ENCODE measurements around the gene ICE1. TPM values are rescaled to one million over a fixed set of nuclear protein-coding genes. Genes with fewer than 3 reads are reported as not detected.

ICE1 gene
- total RNA-seq, 1 experiment from 2014 or later = 38.3 TPM

DNA sequence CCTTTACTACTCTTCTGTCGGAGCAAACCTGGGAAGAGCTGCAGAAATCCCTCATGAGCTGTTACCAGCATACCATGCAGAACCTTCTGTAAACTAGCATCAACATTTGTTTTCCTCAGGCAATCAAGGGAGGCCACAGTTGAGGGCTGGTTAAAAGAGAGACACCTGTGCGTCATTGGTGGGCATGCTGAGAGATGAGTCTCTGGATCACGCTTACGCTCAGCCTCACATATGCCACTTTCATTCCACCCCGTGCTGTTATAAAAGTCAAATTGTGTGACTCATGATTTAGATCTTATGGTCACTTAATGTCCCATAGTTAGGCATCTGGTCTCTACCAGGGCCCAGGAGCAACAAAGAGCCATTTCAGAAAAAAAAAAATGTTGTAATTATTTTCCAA lies 18.1 kb upstream of the ICE1 start:
- intact Hi-C loops (cut with micrococcal nuclease; ENCODE audit: unreplicated experiment) (no loop called here), in situ Hi-C loops (cut with HindIII; ENCODE audit: low pct_unique_long_range_greater_than_20kb, low sequenced_read_pairs) (no loop called here)
- BruUV-seq (replicated peaks) = no TSS peak
- ChIA-PET POLR2A (no interaction called here), CTCF (no interaction called here)
- no peak overlapping the region for H3K4me3 ChIP-seq (ENCODE audit: low read depth in 2 of 2, low read length in 2 of 2)
- no peaks in the 10 kb centered on the region for H3K36me3 ChIP-seq (ENCODE audit: control insufficient read depth, insufficient read depth, low read length)
- H3K27me3 ChIP-seq (ENCODE audit: control insufficient read depth, insufficient read depth, low read length) = no peaks in the 10 kb centered on the region
- no peak for TF ChIP-seq TCF7L2 (IDR thresholded peaks at IDR 0.05; ENCODE audit: low read depth, low read length)
- TF ChIP-seq CTCF (IDR thresholded peaks at IDR 0.05) = no peak
- no peak for TF ChIP-seq POLR2AphosphoS5 (IDR thresholded peaks at IDR 0.05; ENCODE audit: low read depth, low read length)
- TF ChIP-seq SIN3A (IDR thresholded peaks at IDR 0.05; ENCODE audit: borderline replicate concordance, insufficient read depth, low read depth, low read length) = no peak
- no peak for TF ChIP-seq REST (IDR thresholded peaks at IDR 0.05; ENCODE audit: insufficient read depth in 1 of 2, low read depth in 2 of 2, low read length in 1 of 2)
- ATAC-seq (no peak), DNase-seq (ENCODE audit: low read depth, low spot score) (no peak)
- no peaks in the 10 kb centered on the region for H3K4me1 ChIP-seq (ENCODE audit: control insufficient read depth, insufficient read depth, low read length)
- H3K27ac ChIP-seq (ENCODE audit: low read length) = no peak overlapping the region
- H3K9me3 ChIP-seq (ENCODE audit: control insufficient read depth, insufficient read depth, low read depth, low read length) = no peaks in the 10 kb centered on the region

GRCh38 chr5:5405441-5405840 lies 17.0 kb upstream of the ICE1 start:
- POLR2A ChIA-PET = no interaction called here
- intact Hi-C loops (cut with micrococcal nuclease; ENCODE audit: unreplicated experiment) = no loop called here
- no TSS peak for BruUV-seq (replicated peaks)
- CTCF ChIA-PET = no interaction called here
- in situ Hi-C loops (cut with HindIII; ENCODE audit: low pct_unique_long_range_greater_than_20kb, low sequenced_read_pairs) = no loop called here
- DNase-seq (ENCODE audit: low read depth, low spot score) (no peak), ATAC-seq (no peak)
- H3K9me3 ChIP-seq (ENCODE audit: control insufficient read depth, insufficient read depth, low read depth, low read length) = no peaks in the 10 kb centered on the region
- no peaks in the 10 kb centered on the region for H3K27me3 ChIP-seq (ENCODE audit: control insufficient read depth, insufficient read depth, low read length)
- no peak overlapping the region for H3K27ac ChIP-seq (ENCODE audit: low read length)
- H3K4me1 ChIP-seq (ENCODE audit: control insufficient read depth, insufficient read depth, low read length) = no peaks in the 10 kb centered on the region
- no peaks in the 10 kb centered on the region for H3K36me3 ChIP-seq (ENCODE audit: control insufficient read depth, insufficient read depth, low read length)
- H3K4me3 ChIP-seq (ENCODE audit: low read depth in 2 of 2, low read length in 2 of 2) = no peak overlapping the region
- TF ChIP-seq TCF7L2 (IDR thresholded peaks at IDR 0.05; ENCODE audit: low read depth, low read length) = no peak
- TF ChIP-seq CTCF (IDR thresholded peaks at IDR 0.05) = no peak
- TF ChIP-seq SIN3A (IDR thresholded peaks at IDR 0.05; ENCODE audit: borderline replicate concordance, insufficient read depth, low read depth, low read length) = no peak
- TF ChIP-seq POLR2AphosphoS5 (IDR thresholded peaks at IDR 0.05; ENCODE audit: low read depth, low read length) = no peak
